Placental epithelial cell (primary cell): ENCODE measurements around the gene C4BPA. TPM values are rescaled to one million over a fixed set of nuclear protein-coding genes. Genes with fewer than 3 reads are reported as not detected.

Experiments
- small RNA-seq: library from RNA; depleted of rRNA; stranded (forward); fragments of <200 nt; gene quantifications from one replicate; pipeline ENCODE3, GENCODE V24; 2012
- total RNA-seq: library from RNA; depleted of rRNA; stranded (reverse); fragments of >200 nt; gene quantifications from 2 replicates; pipeline ENCODE4 v1.2.3, GENCODE V29; 2012

The C4BPA gene
- 0.11 TPM in 1 of 2 replicates, not detected in the other for total RNA-seq

DNA sequence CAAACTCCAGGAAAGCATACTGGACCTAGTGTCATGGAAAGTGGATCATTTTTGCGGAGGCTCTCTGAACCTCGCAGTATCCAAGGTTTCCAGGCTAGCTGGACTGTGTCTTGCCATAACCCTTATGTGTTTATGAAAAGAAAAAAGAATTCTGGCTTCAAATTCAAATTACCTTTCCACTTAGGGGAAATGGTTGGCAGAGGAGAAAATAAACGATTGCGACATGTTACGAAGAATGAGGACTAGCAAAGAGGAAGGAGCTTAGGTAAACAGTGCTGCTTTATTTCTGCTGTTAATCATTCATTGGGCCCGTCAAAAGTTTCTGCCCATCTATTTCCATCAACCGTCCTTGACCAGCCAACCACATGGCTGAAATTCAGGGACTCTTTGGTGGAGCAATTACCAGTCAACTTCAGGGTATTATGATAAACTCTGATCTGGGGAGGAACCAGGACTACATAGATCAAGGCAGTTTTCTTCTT is at the start of gene C4BPA:
TSS of gene C4BPA (plus strand) at position 342 of the 482 bp plus-strand sequence. CDS start 8,793 bp downstream, outside the sequence.

DNA sequence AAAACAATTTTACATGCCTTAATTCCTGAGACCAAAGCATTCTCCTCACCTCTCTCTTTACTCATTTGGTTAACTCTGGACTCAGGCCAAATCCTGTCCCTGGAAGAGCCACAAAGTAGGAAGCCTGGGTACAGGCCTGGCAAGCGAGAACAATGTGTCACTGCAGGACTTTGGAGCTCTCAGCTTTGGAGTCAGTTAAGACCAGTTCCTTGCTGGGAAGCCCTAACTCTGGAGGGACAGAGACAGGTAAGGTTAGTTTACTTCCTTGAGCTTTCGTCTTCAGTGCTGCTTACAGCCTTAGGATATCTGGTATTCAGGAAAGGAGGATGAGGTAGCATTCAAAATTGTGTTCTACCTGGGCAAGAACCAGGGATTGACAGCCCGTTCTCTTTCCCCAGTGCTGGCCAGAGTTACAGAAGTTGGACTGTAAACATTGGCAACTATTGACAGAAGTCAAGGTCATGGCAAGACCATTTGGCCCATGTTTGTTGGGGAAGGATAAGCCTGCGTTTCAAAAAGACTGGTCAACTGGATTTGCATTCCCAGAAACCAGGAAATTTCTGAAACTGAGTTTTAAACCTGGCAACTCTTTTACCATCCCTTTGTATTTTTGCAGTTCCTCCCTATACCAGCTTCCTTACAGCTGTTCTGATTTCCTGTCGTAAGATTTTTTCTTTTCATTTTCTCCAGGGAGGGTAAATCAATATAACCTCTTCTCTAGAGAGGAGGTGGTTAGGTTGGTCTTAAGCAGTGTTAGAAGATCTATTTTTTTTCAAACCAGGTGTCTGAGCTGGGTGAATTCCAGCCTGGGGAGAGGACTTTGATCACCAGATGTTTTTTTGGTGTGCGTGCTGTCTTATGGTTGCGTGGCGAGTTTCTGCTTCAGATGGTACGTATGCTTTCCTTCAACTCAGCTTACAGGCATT is 15.1 kb upstream of the C4BPA start, which contains the start of gene C4BPB:
TSS of gene C4BPB (plus strand) at position 160 of the 926 bp plus-strand sequence. CDS start at position 832, 672 bp downstream.

Small RNA genes within 50 kb of the gene (small RNA-seq; reads per million reads assigned to genes)
- not detected for gene AL445493.1

Other genes with a start within 250 kb of the C4BPA start
- not detected in 2 replicates for gene IL20, start 238.6 kb upstream of the C4BPA start, total RNA-seq
- 0.22 TPM in 1 of 2 replicates, not detected in the other for gene IL24, start 206.8 kb upstream of the C4BPA start, total RNA-seq
- 0.22 TPM in 1 of 2 replicates, not detected in the other for gene FCMR, start 182.3 kb upstream of the C4BPA start, total RNA-seq
- gene PIGR, start 157.8 kb upstream of the C4BPA start, total RNA-seq: not detected in 2 replicates
- gene FCAMR, start 133.8 kb upstream of the C4BPA start, total RNA-seq: not detected in 2 replicates
- gene C1orf116, start 71.5 kb upstream of the C4BPA start, total RNA-seq: 6.3 and 10.6 TPM in 2 replicates
- gene YOD1, start 53.0 kb upstream of the C4BPA start, total RNA-seq: 13.3 and 36.5 TPM in 2 replicates
- 4.3 and 12.3 TPM in 2 replicates for gene PFKFB2, start 51.0 kb upstream of the C4BPA start, total RNA-seq
- 0.79 and 40.1 TPM in 2 replicates for gene C4BPB, start 15.4 kb upstream of the C4BPA start, total RNA-seq
- gene CD55, start 217.4 kb downstream of the C4BPA start, total RNA-seq: 98.5 and 148 TPM in 2 replicates